Subcutaneous adipose tissue (tissue), 4 donors: Measurements from ENCODE around the gene STARD13. TPM values are rescaled to one million over a fixed set of nuclear protein-coding genes. Genes with fewer than 3 reads are reported as not detected.

Experiments used
- total RNA-seq, 4 donors: library from RNA; depleted of rRNA; stranded (reverse); fragments of >200 nt; gene quantifications; one replicate each; pipeline ENCODE4 v1.1.0, GENCODE V29; 2016
- TF ChIP-seq, protein P1 (sequence below): fragments of 450-650 bp; IDR thresholded peaks from one replicate; pipeline ENCODE4 v1.5.1; 2016; ENCODE audit warnings: low read depth, mild to moderate bottlenecking, control low read depth, antibody characterized with exemption, moderate library complexity

STARD13 gene
- total RNA-seq, 4 donors from 2014 or later, result 42.9 to 67.8 (median 55.3) TPM

GRCh38 chr13:33287142-33287882 is 1.8 kb upstream of the STARD13 start:
- TF ChIP-seq, protein P1, sequence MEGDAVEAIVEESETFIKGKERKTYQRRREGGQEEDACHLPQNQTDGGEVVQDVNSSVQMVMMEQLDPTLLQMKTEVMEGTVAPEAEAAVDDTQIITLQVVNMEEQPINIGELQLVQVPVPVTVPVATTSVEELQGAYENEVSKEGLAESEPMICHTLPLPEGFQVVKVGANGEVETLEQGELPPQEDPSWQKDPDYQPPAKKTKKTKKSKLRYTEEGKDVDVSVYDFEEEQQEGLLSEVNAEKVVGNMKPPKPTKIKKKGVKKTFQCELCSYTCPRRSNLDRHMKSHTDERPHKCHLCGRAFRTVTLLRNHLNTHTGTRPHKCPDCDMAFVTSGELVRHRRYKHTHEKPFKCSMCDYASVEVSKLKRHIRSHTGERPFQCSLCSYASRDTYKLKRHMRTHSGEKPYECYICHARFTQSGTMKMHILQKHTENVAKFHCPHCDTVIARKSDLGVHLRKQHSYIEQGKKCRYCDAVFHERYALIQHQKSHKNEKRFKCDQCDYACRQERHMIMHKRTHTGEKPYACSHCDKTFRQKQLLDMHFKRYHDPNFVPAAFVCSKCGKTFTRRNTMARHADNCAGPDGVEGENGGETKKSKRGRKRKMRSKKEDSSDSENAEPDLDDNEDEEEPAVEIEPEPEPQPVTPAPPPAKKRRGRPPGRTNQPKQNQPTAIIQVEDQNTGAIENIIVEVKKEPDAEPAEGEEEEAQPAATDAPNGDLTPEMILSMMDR, result no peak

DNA sequence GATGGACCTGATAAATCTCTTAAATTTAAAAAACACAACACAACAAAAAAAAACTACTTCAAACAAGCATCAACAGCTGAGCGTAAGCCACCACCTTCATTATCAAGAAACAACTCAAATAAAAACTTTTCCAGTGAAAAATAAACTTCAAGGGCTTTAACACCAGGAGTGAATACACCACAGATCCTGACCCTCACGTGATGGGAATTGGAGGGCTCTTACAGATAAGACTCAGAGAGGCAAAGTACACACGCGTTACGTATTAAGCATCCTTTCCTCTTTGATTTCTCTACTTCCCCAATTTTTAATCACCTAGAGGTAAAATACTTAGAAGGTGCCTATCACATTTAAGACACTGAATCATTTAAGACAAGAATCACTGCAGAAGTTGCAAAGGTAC is 573 bp upstream of the STARD13 start:
- TF ChIP-seq, protein P1, result no peak

DNA sequence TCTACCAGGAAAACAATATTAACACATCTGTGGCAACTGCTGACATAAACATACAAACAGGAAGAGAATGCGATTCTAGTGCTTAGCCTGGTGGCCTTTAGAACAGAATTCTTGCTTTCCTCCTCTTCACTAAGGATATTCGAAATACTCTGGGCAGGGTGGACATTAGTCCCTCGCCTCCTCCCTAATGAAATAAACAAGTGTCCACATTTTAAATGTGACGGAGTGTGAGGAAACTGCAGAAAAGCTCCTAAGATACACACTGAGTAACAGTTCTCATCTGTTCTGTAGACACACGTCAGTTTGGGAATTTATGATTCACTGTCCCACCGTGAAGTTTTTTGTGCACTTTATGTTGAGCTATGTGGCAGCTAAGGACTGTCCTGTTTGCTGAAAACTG is 639 bp downstream of the STARD13 start:
- TF ChIP-seq, protein P1, result no peak

- TF ChIP-seq, protein P1, result no peak
Measured at GRCh38 chr13:33284031-33284430, 1.5 kb downstream of the STARD13 start.

DNA sequence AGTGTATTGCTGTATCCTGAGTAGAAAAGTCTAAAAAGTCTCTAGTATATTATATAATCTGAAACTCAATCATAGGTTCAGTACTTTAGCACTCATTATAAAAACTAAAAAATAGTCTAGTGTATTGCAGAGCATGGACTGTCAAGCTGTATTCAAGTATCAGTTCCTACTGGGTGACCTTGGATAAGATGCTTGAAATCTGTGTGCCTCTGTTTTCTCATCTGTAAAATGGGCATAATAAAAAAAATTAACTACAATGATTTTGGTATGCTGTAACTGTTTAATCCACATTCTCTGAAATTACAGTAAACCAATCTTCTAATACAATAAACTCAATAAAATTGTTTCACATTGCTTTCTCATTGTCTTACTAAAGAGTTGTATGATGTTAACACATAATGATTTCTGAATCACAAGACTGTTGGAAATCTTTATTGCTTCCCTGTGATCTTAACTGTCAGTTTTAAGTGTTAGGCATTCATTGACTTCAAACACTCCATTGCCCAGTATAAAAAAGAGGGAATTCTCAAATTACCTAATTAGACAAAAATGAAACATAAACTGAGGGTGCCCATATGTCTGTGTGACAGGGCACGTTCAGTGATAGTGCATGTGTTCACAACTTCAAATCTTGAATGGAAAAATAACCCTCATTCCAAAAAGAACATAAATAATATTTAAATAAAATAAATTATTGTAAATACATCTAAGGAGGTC is 2.2 kb downstream of the STARD13 start:
- TF ChIP-seq, protein P1, result no peak

DNA sequence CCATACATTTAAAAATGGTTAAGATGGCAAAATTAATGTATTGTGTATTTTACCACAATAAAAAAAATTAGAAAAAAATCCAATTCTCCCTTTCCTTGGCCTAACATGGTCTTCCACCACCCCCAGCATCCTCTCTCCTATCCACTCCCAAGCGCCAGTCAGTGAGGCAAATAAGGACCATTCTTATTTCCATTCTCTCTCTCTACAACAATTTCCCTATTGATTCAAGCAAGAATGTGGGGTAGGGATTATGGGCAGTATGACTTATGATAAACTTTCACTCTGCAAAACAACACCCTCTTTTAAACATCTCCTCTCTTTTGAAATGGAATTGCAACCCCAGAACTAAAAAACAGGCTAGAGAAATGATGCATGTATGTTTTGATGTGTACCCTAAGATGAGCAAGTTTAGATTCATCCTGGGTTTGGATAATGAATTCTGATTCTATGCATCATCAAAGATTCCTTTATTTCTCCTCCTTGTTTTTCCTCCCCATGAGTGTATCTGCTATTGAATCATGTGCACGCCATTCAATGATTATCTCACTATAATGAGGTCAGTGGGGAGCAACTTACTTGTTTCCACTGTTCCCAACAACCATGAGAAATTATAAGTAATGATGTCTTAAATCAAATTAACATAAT is 3.5 kb downstream of the STARD13 start:
- TF ChIP-seq, protein P1, result no peak

DNA sequence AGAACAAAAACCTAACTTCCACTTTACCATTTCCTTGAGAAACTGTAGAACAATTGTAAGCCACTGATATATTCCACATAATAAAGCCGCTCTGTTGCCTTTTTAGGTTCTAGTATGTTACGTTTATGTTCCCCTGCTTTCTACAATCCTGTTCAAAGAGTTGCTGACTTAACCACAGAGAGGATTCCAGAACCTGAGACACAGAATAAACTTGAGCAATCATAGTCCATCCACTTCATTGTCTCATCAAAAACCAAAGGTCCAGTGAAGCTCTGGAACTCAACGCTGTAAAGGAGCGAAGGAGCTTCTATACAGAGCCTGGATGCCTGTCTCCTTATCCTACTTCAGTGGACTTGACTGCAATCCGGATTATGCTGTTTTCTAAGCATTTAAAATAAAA is 4.6 kb downstream of the STARD13 start:
- TF ChIP-seq, protein P1, result no peak
